Medulla oblongata (tissue), 1 donor: ENCODE measurements around the gene MOV10L1.
A peak's percentile ranks its signal among the peaks of the same experiment; 100 is the strongest.
"Not testable (repeated sequence)": the region's sequence is repeated elsewhere in the genome, so short reads cannot be mapped to it uniquely, and the experiment has no call there.

Experiments used
- DNase-seq: peaks from one replicate; pipeline ENCODE4 v3.0.0-alpha.2; 2015; ENCODE audit errors: extremely low spot score

MOV10L1 gene

GRCh38 chr22:50203288-50203687, 113.5 kb downstream of the MOV10L1 start:
- no peak for DNase-seq

- no peak for DNase-seq
Measured at GRCh38 chr22:50204571-50204970, 114.8 kb downstream of the MOV10L1 start.

GRCh38 chr22:50204998-50205397, 115.2 kb downstream of the MOV10L1 start:
- not testable (repeated sequence) for DNase-seq

GRCh38 chr22:50205781-50206569, 116.2 kb downstream of the MOV10L1 start:
- no peak for DNase-seq

- peak; percentile 61 for DNase-seq
Measured at GRCh38 chr22:50206599-50206998, 116.8 kb downstream of the MOV10L1 start.

- no peak for DNase-seq
Measured at GRCh38 chr22:50207383-50208140, 117.8 kb downstream of the MOV10L1 start.

- no peak for DNase-seq
Measured at GRCh38 chr22:50208430-50208938, 118.7 kb downstream of the MOV10L1 start.

GRCh38 chr22:50208939-50209892, 119.4 kb downstream of the MOV10L1 start:
- DNase-seq = no peak

- DNase-seq = peak; percentile 74
Measured at GRCh38 chr22:50209893-50210292, 120.1 kb downstream of the MOV10L1 start.

- DNase-seq = no peak
Measured at GRCh38 chr22:50210378-50211139, 120.8 kb downstream of the MOV10L1 start.

- no peak for DNase-seq
Measured at GRCh38 chr22:50211147-50211546, 121.3 kb downstream of the MOV10L1 start.
